ENCODE results near the gene CAMTA1. TPM values are rescaled to one million over a fixed set of nuclear protein-coding genes. Genes with fewer than 3 reads are reported as not detected.
A peak's percentile ranks its signal among the peaks of the same experiment; 100 is the strongest.

Gene CAMTA1
- total RNA-seq, 4 donors from 2014 or later = 57.4 to 88.3 (median 62.1) TPM

- H3K27ac ChIP-seq = no peak overlapping the region
- TF ChIP-seq POLR2A (IDR thresholded peaks at IDR 0.05) (no peak), CTCF (IDR thresholded peaks at IDR 0.05) (no peak)
- no peak for DNase-seq
- no peaks in the 10 kb centered on the region for H3K27me3 ChIP-seq
- H3K36me3 ChIP-seq = no peaks in the 10 kb centered on the region
- H3K4me1 ChIP-seq = peaks cover 0 to 2% (median under 1%) of the 10 kb centered on the region in 4 donors
- no peak overlapping the region for H3K4me3 ChIP-seq
- H3K9me3 ChIP-seq = no peaks in the 10 kb centered on the region
Observed at GRCh38 chr1:7568053-7568452, 782.8 kb downstream of the CAMTA1 start.

DNA sequence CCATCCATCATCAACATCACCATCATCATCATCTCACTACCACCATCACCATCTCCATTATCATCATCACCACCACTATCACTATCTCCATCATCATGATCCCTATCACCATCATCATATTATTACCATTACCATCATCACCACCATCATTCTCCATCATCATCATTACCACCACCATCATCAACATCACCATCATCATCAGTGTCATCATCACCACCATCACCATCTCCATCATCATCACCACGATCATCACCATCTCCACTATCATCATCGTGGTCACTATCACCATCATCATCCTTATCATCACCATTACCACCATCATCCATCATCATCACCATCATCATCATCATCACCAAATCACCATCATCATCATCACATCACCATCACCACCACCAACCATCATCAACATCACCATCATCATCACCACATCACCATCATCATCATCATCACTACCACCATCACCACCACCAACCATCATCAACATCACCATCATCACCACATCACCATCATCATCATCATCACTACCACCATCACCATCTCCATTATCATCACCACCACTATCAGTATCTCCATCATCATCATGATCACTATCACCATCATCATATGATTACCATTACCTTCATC lies 783.8 kb downstream of the CAMTA1 start:
- H3K36me3 ChIP-seq = no peaks in the 10 kb centered on the region
- no peaks in the 10 kb centered on the region for H3K27me3 ChIP-seq
- H3K27ac ChIP-seq = no peak overlapping the region
- no peak for TF ChIP-seq CTCF (IDR thresholded peaks at IDR 0.05)
- H3K4me3 ChIP-seq = no peak overlapping the region
- DNase-seq = no peak
- peaks cover 0 to 9% (median 3%) of the 10 kb centered on the region in 4 donors for H3K4me1 ChIP-seq
- no peaks in the 10 kb centered on the region for H3K9me3 ChIP-seq

GRCh38 chr1:7570311-7570710 lies 785.1 kb downstream of the CAMTA1 start:
- peak in 2 of 3 donors; percentile 61 to 62 for DNase-seq
- peak overlapping the region in 1 of 4 donors; percentile 56 for H3K27ac ChIP-seq
- no peak overlapping the region for H3K4me3 ChIP-seq
- TF ChIP-seq CTCF (IDR thresholded peaks at IDR 0.05) (no peak), POLR2A (IDR thresholded peaks at IDR 0.05) (no peak)
- H3K9me3 ChIP-seq = no peaks in the 10 kb centered on the region
- no peaks in the 10 kb centered on the region for H3K36me3 ChIP-seq
- peaks cover 0 to 9% (median 3%) of the 10 kb centered on the region in 4 donors for H3K4me1 ChIP-seq
- H3K27me3 ChIP-seq = no peaks in the 10 kb centered on the region

GRCh38 chr1:7572654-7573152 lies 787.4 kb downstream of the CAMTA1 start:
- Histone ChIP-seq H3K27ac (peak overlapping the region in 1 of 4 donors; percentile 60), H3K27me3 (no peaks in the 10 kb centered on the region)

DNA sequence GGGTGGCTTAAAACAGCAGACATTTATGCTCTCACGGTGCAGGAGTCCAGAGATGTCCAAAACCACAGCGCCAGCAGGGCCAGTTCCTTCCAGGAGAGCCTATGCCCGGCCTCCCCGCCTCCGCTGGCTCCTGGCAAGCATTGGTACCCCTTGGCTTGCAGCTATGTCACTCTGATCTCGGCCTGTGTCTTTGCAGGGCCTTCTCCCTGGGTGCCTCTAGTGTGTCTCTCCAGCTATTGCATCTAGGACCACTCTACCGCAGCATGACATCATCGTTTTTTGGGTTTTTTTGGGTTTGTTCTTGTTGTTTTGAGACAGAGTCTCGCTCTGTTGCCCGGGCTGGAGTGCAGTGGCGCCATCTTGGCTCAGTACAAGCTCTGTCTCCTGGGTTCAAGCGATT lies 788.2 kb downstream of the CAMTA1 start:
- TF ChIP-seq CTCF (IDR thresholded peaks at IDR 0.05) = no peak
- no peak for TF ChIP-seq POLR2A (IDR thresholded peaks at IDR 0.05)
- no peak for DNase-seq
- Histone ChIP-seq H3K9me3 (no peaks in the 10 kb centered on the region), H3K4me3 (no peak overlapping the region), H3K36me3 (no peaks in the 10 kb centered on the region), H3K4me1 (peaks cover 0 to 9% (median 3%) of the 10 kb centered on the region in 4 donors), H3K27ac (peak overlapping the region in 1 of 4 donors; percentile 60), H3K27me3 (no peaks in the 10 kb centered on the region)

More at GRCh38 chr1:7572654-7573152, 787.4 kb downstream of the CAMTA1 start:
- peak in 2 of 3 donors; percentile 77 to 81 for DNase-seq
- H3K4me1 ChIP-seq = peaks cover 0 to 9% (median 3%) of the 10 kb centered on the region in 4 donors
- no peaks in the 10 kb centered on the region for H3K36me3 ChIP-seq
- H3K4me3 ChIP-seq = no peak overlapping the region
- no peaks in the 10 kb centered on the region for H3K9me3 ChIP-seq
- no peak for TF ChIP-seq CTCF (IDR thresholded peaks at IDR 0.05)
- TF ChIP-seq POLR2A (IDR thresholded peaks at IDR 0.05) = no peak
